ENCODE measurements around the gene PLCB1. TPM values are rescaled to one million over a fixed set of nuclear protein-coding genes. Genes with fewer than 3 reads are reported as not detected.

Gene PLCB1
- total and polyA plus RNA-seq, 2 experiments from 2014 or later, result 14.9 to 20.7 TPM

DNA sequence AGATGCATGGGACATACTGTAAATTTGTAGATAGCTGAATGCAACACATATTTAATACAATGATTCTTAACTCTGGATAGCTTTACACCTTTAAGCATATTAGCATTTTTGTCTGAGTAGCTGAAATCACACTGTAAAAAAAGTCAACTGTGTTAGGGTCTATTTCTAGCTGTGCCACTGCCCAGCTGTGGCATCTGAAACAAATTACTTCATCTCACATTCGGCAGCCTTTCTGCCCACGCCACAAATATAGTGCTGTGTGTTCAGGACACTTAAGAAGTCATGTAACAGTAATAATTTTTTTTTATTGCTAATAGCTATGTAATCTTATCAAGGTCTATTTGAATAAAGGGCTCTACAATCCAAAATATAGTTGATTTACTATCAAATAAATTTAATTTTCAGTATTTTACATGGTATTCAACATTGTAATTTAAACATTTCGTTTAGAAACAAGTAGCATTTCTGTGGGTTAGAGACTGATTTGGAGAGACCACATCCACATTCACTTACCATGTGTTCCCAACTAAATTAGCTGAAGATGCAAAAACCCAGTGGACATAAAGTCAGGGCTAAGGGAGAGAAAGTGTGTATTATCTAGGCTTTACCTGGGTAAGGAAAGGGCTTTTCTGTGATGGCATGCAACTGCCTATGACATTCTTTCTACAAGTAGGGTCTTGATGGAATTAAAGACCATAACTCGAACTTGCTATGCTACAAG, 276.7 kb downstream of the PLCB1 start:
- H3K4me1 ChIP-seq (ENCODE audit: insufficient read depth), result no peaks in the 10 kb centered on the region
- no peak overlapping the region for H2AFZ ChIP-seq
- H3K4me3 Mint-ChIP-seq, result no peak overlapping the region
- H3K4me2 ChIP-seq, result no peak overlapping the region
- no peaks in the 10 kb centered on the region for H4K20me1 ChIP-seq (replicated peaks; ENCODE audit: insufficient read depth)
- H3F3A ChIP-seq (replicated peaks; ENCODE audit: low read depth), result no peaks in the 10 kb centered on the region
- H3K4me3 ChIP-seq, result no peak overlapping the region
- no peaks in the 10 kb centered on the region for H3K4me1 Mint-ChIP-seq
- no peaks in the 10 kb centered on the region for H3K36me3 ChIP-seq (ENCODE audit: insufficient read depth)
- peaks cover 2% of the 10 kb centered on the region for H3K27me3 Mint-ChIP-seq (ENCODE audit: insufficient read depth, low read depth, poor library complexity)
- no peak overlapping the region for H3K27ac Mint-ChIP-seq
- DNase-seq (ENCODE audit: low spot score) (no peak), ATAC-seq (no peak)
- H3K9me3 Mint-ChIP-seq, result peaks cover 7% of the 10 kb centered on the region; the same call in 1 of the 3 replicates
- TF ChIP-seq POLR2AphosphoS5 (IDR thresholded peaks at IDR 0.05; ENCODE audit: low read depth), result no peak
- no peak for TF ChIP-seq ZNF331 (CRISPR knock-in tag; IDR thresholded peaks at IDR 0.05; ENCODE audit: low read depth)
- H3K27ac ChIP-seq (ENCODE audit: low read depth), result no peak overlapping the region
- H3K27me3 ChIP-seq (ENCODE audit: insufficient read depth), result no peaks in the 10 kb centered on the region
- no peaks in the 10 kb centered on the region for H3K9me2 ChIP-seq (ENCODE audit: insufficient read depth)
- H3K79me2 ChIP-seq (replicated peaks; ENCODE audit: insufficient read depth), result no peaks in the 10 kb centered on the region
- H3K36me3 Mint-ChIP-seq (ENCODE audit: low read depth), result no peaks in the 10 kb centered on the region

DNA sequence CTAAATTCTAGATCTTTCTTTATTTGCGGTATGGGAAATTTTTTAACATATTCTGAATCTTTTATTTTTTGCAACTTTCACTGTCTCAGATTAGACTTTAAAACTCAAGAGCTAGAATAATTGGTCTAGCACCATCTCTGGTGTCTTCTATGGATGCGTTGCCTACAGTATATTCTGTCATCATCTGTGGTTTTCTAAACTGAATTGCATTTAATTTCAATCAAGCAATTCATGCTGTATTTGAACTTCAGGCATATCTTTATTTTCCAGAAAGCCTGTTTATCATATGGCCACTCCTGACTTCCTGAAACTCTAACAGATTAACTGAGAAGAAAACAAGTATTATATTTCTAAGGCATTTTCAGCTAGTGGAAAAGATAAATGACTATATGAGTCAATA, 281.6 kb downstream of the PLCB1 start:
- H3K4me1 Mint-ChIP-seq, result no peaks in the 10 kb centered on the region
- Histone ChIP-seq H3K36me3 (ENCODE audit: insufficient read depth) (no peaks in the 10 kb centered on the region), H3K27ac (ENCODE audit: low read depth) (no peak overlapping the region), H3K4me1 (ENCODE audit: insufficient read depth) (no peaks in the 10 kb centered on the region), H3K4me2 (no peak overlapping the region), H3K79me2 (replicated peaks; ENCODE audit: insufficient read depth) (no peaks in the 10 kb centered on the region), H3K27me3 (ENCODE audit: insufficient read depth) (no peaks in the 10 kb centered on the region), H4K20me1 (replicated peaks; ENCODE audit: insufficient read depth) (no peaks in the 10 kb centered on the region), H3F3A (replicated peaks; ENCODE audit: low read depth) (no peaks in the 10 kb centered on the region), H3K9me2 (ENCODE audit: insufficient read depth) (no peaks in the 10 kb centered on the region), H3K4me3 (no peak overlapping the region), H2AFZ (no peak overlapping the region)
- no peaks in the 10 kb centered on the region for H3K36me3 Mint-ChIP-seq (ENCODE audit: low read depth)
- no peak overlapping the region for H3K4me3 Mint-ChIP-seq
- H3K9me3 Mint-ChIP-seq, result no peaks in the 10 kb centered on the region
- DNase-seq (ENCODE audit: low spot score) (no peak), ATAC-seq (no peak)
- no peak overlapping the region for H3K27ac Mint-ChIP-seq
- H3K27me3 Mint-ChIP-seq (ENCODE audit: insufficient read depth, low read depth, poor library complexity), result peaks cover 2% of the 10 kb centered on the region
- TF ChIP-seq EZH2phosphoT487 (IDR thresholded peaks at IDR 0.05; ENCODE audit: unreplicated experiment) (no peak), JUNB (IDR thresholded peaks at IDR 0.05; ENCODE audit: unreplicated experiment) (no peak), ZNF331 (CRISPR knock-in tag; IDR thresholded peaks at IDR 0.05; ENCODE audit: low read depth) (no peak), ZNF114 (CRISPR knock-in tag; IDR thresholded peaks at IDR 0.05) (no peak), CREB1 (CRISPR knock-in tag; IDR thresholded peaks at IDR 0.05; ENCODE audit: low read depth) (no peak), EZH2 (IDR thresholded peaks at IDR 0.05; ENCODE audit: low read depth, unreplicated experiment) (no peak)
- TF ChIP-seq, protein P1, sequence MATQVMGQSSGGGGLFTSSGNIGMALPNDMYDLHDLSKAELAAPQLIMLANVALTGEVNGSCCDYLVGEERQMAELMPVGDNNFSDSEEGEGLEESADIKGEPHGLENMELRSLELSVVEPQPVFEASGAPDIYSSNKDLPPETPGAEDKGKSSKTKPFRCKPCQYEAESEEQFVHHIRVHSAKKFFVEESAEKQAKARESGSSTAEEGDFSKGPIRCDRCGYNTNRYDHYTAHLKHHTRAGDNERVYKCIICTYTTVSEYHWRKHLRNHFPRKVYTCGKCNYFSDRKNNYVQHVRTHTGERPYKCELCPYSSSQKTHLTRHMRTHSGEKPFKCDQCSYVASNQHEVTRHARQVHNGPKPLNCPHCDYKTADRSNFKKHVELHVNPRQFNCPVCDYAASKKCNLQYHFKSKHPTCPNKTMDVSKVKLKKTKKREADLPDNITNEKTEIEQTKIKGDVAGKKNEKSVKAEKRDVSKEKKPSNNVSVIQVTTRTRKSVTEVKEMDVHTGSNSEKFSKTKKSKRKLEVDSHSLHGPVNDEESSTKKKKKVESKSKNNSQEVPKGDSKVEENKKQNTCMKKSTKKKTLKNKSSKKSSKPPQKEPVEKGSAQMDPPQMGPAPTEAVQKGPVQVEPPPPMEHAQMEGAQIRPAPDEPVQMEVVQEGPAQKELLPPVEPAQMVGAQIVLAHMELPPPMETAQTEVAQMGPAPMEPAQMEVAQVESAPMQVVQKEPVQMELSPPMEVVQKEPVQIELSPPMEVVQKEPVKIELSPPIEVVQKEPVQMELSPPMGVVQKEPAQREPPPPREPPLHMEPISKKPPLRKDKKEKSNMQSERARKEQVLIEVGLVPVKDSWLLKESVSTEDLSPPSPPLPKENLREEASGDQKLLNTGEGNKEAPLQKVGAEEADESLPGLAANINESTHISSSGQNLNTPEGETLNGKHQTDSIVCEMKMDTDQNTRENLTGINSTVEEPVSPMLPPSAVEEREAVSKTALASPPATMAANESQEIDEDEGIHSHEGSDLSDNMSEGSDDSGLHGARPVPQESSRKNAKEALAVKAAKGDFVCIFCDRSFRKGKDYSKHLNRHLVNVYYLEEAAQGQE (IDR thresholded peaks at IDR 0.05; ENCODE audit: unreplicated experiment), result no peak
- TF ChIP-seq, protein P2, sequence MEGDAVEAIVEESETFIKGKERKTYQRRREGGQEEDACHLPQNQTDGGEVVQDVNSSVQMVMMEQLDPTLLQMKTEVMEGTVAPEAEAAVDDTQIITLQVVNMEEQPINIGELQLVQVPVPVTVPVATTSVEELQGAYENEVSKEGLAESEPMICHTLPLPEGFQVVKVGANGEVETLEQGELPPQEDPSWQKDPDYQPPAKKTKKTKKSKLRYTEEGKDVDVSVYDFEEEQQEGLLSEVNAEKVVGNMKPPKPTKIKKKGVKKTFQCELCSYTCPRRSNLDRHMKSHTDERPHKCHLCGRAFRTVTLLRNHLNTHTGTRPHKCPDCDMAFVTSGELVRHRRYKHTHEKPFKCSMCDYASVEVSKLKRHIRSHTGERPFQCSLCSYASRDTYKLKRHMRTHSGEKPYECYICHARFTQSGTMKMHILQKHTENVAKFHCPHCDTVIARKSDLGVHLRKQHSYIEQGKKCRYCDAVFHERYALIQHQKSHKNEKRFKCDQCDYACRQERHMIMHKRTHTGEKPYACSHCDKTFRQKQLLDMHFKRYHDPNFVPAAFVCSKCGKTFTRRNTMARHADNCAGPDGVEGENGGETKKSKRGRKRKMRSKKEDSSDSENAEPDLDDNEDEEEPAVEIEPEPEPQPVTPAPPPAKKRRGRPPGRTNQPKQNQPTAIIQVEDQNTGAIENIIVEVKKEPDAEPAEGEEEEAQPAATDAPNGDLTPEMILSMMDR (conservative IDR thresholded peaks at IDR 0.05; ENCODE audit: low read depth in 2 of 2), result no peak
- TF ChIP-seq, protein P3, sequence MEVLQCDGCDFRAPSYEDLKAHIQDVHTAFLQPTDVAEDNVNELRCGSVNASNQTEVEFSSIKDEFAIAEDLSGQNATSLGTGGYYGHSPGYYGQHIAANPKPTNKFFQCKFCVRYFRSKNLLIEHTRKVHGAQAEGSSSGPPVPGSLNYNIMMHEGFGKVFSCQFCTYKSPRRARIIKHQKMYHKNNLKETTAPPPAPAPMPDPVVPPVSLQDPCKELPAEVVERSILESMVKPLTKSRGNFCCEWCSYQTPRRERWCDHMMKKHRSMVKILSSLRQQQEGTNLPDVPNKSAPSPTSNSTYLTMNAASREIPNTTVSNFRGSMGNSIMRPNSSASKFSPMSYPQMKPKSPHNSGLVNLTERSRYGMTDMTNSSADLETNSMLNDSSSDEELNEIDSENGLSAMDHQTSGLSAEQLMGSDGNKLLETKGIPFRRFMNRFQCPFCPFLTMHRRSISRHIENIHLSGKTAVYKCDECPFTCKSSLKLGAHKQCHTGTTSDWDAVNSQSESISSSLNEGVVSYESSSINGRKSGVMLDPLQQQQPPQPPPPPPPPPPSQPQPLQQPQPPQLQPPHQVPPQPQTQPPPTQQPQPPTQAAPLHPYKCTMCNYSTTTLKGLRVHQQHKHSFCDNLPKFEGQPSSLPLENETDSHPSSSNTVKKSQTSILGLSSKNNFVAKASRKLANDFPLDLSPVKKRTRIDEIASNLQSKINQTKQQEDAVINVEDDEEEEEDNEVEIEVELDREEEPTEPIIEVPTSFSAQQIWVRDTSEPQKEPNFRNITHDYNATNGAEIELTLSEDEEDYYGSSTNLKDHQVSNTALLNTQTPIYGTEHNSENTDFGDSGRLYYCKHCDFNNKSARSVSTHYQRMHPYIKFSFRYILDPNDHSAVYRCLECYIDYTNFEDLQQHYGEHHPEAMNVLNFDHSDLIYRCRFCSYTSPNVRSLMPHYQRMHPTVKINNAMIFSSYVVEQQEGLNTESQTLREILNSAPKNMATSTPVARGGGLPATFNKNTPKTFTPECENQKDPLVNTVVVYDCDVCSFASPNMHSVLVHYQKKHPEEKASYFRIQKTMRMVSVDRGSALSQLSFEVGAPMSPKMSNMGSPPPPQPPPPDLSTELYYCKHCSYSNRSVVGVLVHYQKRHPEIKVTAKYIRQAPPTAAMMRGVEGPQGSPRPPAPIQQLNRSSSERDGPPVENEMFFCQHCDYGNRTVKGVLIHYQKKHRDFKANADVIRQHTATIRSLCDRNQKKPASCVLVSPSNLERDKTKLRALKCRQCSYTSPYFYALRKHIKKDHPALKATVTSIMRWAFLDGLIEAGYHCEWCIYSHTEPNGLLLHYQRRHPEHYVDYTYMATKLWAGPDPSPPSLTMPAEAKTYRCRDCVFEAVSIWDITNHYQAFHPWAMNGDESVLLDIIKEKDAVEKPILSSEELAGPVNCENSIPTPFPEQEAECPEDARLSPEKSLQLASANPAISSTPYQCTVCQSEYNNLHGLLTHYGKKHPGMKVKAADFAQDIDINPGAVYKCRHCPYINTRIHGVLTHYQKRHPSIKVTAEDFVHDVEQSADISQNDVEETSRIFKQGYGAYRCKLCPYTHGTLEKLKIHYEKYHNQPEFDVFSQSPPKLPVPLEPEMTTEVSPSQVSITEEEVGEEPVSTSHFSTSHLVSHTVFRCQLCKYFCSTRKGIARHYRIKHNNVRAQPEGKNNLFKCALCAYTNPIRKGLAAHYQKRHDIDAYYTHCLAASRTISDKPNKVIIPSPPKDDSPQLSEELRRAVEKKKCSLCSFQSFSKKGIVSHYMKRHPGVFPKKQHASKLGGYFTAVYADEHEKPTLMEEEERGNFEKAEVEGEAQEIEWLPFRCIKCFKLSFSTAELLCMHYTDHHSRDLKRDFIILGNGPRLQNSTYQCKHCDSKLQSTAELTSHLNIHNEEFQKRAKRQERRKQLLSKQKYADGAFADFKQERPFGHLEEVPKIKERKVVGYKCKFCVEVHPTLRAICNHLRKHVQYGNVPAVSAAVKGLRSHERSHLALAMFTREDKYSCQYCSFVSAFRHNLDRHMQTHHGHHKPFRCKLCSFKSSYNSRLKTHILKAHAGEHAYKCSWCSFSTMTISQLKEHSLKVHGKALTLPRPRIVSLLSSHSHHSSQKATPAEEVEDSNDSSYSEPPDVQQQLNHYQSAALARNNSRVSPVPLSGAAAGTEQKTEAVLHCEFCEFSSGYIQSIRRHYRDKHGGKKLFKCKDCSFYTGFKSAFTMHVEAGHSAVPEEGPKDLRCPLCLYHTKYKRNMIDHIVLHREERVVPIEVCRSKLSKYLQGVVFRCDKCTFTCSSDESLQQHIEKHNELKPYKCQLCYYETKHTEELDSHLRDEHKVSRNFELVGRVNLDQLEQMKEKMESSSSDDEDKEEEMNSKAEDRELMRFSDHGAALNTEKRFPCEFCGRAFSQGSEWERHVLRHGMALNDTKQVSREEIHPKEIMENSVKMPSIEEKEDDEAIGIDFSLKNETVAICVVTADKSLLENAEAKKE (CRISPR knock-in tag; IDR thresholded peaks at IDR 0.05), result no peak
